Activated B cell treated with CpG ODN at 0.5 μM for 24 hours (primary cell): Measurements from ENCODE around the gene USP35. TPM values are rescaled to one million over a fixed set of nuclear protein-coding genes. Genes with fewer than 3 reads are reported as not detected.

Experiments used
- ATAC-seq: fragments of 200-7000 bp; cut with Tn5 transposase; one replicate; pipeline ENCODE4 v1.10.0; 2021; ENCODE audit warnings: low read depth, mild to moderate bottlenecking, moderate library complexity
- CTCF ChIA-PET: fragments of 350-600 bp; sonication (Branson Sonifier 250); formaldehyde crosslinking; loops from one replicate; lab custom pipeline; 2021; ENCODE audit warnings: antibody characterized with exemption; lab: Charles Lee
- POLR2A ChIA-PET: fragments of 350-600 bp; sonication (Branson Sonifier 250); formaldehyde crosslinking; loops from one replicate; lab custom pipeline; 2021; ENCODE audit warnings: antibody characterized with exemption; lab: Charles Lee
- DNase-seq: peaks from one replicate; pipeline ENCODE4 v3.0.0; 2022
- H3K27ac Mint-ChIP-seq: one replicate; pipeline ENCODE4 v1.8.0; 2020; ENCODE audit warnings: mixed read lengths
- H3K27me3 Mint-ChIP-seq: one replicate; pipeline ENCODE4 v1.8.0; 2021; ENCODE audit warnings: mixed read lengths
- H3K36me3 Mint-ChIP-seq: one replicate; pipeline ENCODE4 v1.8.0; 2021; ENCODE audit warnings: low read depth, mixed read lengths
- H3K4me1 Mint-ChIP-seq: one replicate; pipeline ENCODE4 v1.8.0; 2021; ENCODE audit warnings: mixed read lengths
- H3K4me3 Mint-ChIP-seq: one replicate; pipeline ENCODE4 v1.8.0; 2020; ENCODE audit warnings: mild to moderate bottlenecking, mixed read lengths
- H3K9me3 Mint-ChIP-seq: one replicate; pipeline ENCODE4 v1.8.0; 2020; ENCODE audit warnings: mixed read lengths
- CTCF ChIP-seq: fragments of 200-600 bp; IDR thresholded peaks from one replicate; pipeline ENCODE4 v1.8.0; 2022; ENCODE audit warnings: antibody characterized with exemption, mild to moderate bottlenecking
- intact Hi-C: fragments of 100-400 bp; cut with micrococcal nuclease; formaldehyde crosslinking; loops from one replicate; pipeline ENCODE4 v1.15.1; 2024
- total RNA-seq: library from RNA; stranded (reverse); gene quantifications from 2 replicates; pipeline ENCODE4 v1.2.3, GENCODE V29; 2022

The USP35 gene
- total RNA-seq, 1 donor from 2014 or later: 4.9 TPM

- Mint-ChIP-seq H3K4me1 (peaks cover 34% of the 10 kb centered on the region), H3K4me3 (peak overlapping the region; percentile 95), H3K9me3 (no peaks in the 10 kb centered on the region), H3K27me3 (no peaks in the 10 kb centered on the region), H3K36me3 (peaks cover 12% of the 10 kb centered on the region), H3K27ac (peak overlapping the region; percentile 87)
- no peak for TF ChIP-seq CTCF
- ChIA-PET CTCF (interaction anchor here (0.8 to 1.1 kb wide), 2 partner anchors 40 to 377 kb away, joined by 3 to 4 read pairs; no protein-coding TSS in a partner anchor), POLR2A (interaction anchor here (0.6 to 3.3 kb wide), 9 partner anchors 15 to 391 kb away, joined by 4 to 25 read pairs (median 11); partner anchors contain the start of genes ALG8, GAB2, INTS4 and NARS2)
- intact Hi-C loops: loop anchor here (1.0 to 2.0 kb wide), 9 partner anchors 35 to 550 kb away; partner anchors contain the start of genes ALG8, CLNS1A, GAB2 and INTS4
- no peak for ATAC-seq
- DNase-seq: peak; percentile 56
Measured at GRCh38 chr11:78187366-78188285, 1.1 kb upstream of the USP35 start.

DNA sequence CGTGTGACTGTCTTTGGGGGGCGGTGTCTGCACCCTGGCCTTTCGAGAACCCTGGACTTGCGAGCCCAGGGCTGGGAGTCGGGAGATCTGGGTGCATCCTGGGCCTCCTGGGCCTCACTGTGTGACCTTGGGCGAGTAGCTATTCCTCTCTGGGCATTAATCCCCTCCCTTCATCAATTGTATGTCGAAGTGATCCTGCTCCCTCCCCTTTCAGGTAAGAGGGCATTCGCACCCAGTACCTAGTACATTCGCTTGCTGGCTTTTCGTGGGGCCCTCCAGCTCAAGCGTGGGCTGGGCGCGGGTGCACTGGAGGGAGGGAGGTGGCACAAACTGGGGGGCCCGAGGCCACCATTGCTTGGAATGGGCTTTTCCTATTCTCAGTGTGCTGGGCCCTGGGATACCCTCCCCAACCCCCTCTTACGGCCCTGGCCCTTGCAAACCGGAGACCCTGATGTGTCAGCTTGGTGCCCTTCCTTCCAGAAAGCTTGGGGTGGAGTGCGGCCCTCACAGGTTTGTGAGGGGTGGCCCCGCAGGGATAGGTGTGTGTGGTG is 530 bp downstream of the USP35 start:
- intact Hi-C loops: loop anchor here (2.0 kb wide), 3 partner anchors 34 to 376 kb away; partner anchors contain the start of gene GAB2
- TF ChIP-seq CTCF: no peak
- Mint-ChIP-seq H3K4me1 (peaks cover 36% of the 10 kb centered on the region), H3K4me3 (peak overlapping the region; percentile 95), H3K27ac (no peak overlapping the region), H3K27me3 (no peaks in the 10 kb centered on the region), H3K9me3 (no peaks in the 10 kb centered on the region), H3K36me3 (peaks cover 7% of the 10 kb centered on the region)
- no peak for DNase-seq
- CTCF ChIA-PET: no interaction called here
- no peak for ATAC-seq
- POLR2A ChIA-PET: interaction anchor here (1.5 to 3.3 kb wide), 5 partner anchors 50 to 385 kb away, joined by 11 to 25 read pairs (median 17); partner anchors contain the start of genes ALG8, GAB2, INTS4 and NARS2

DNA sequence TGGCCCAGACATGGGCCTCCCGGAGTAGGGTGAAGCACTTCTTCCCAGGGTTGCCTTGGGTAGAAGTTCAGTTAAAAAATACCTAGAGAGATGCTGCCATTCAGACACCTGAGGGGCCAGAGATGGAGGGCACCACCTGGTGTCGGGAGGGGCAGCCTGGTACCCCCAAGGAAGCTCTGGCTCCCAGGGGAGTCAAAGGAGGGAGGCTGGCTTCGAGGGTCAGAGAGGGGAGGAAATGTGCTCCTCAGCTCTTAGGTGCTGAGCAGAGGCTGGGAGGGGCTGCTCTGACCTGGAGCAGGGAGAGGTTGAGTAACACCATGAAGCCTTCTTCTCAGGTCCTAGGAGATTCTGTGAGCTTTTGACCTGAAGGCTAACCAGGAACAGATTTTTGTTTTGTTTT is 1.1 kb downstream of the USP35 start:
- peaks cover 7% of the 10 kb centered on the region for H3K36me3 Mint-ChIP-seq
- no peak for ATAC-seq
- no peak overlapping the region for H3K27ac Mint-ChIP-seq
- no peaks in the 10 kb centered on the region for H3K9me3 Mint-ChIP-seq
- intact Hi-C loops: loop anchor here (2.0 kb wide), 3 partner anchors 33 to 375 kb away; partner anchors contain the start of gene GAB2
- POLR2A ChIA-PET: interaction anchor here (2.6 to 3.3 kb wide), 3 partner anchors 50 to 385 kb away, joined by 13 to 25 read pairs (median 17); partner anchors contain the start of genes ALG8, INTS4 and NARS2
- no peak for TF ChIP-seq CTCF
- H3K4me1 Mint-ChIP-seq: peaks cover 36% of the 10 kb centered on the region
- H3K4me3 Mint-ChIP-seq: peak overlapping the region; percentile 95
- no peaks in the 10 kb centered on the region for H3K27me3 Mint-ChIP-seq
- CTCF ChIA-PET: no interaction called here
- DNase-seq: no peak

- Mint-ChIP-seq H3K27me3 (no peaks in the 10 kb centered on the region), H3K4me1 (peaks cover 36% of the 10 kb centered on the region), H3K36me3 (peaks cover 7% of the 10 kb centered on the region), H3K9me3 (no peaks in the 10 kb centered on the region), H3K4me3 (peak overlapping the region; percentile 56), H3K27ac (no peak overlapping the region)
- POLR2A ChIA-PET: interaction anchor here (3.3 kb wide), 1 partner anchor 51 kb away, joined by 25 read pairs; the partner anchor contains the start of gene ALG8
- CTCF ChIA-PET: no interaction called here
- no peak for ATAC-seq
- intact Hi-C loops: no loop called here
- no peak for DNase-seq
- no peak for TF ChIP-seq CTCF
Measured at GRCh38 chr11:78190374-78190773, 1.7 kb downstream of the USP35 start.
